PC-9 (cell line): ENCODE results near the gene THADA. TPM values are rescaled to one million over a fixed set of nuclear protein-coding genes. Genes with fewer than 3 reads are reported as not detected.

Experiments used
- BruUV-seq: library from RNA; stranded (reverse); fragments of 400-500 nt; replicated peaks from 2 replicates; lab custom pipeline; 2021; lab: Mats Ljungman, UMichigan
- CTCF ChIA-PET: fragments of 300-600 bp; sonication (Branson Sonifier 250); formaldehyde crosslinking; loops from one replicate; lab custom pipeline; 2022; ENCODE audit warnings: antibody characterized with exemption; lab: Charles Lee
- POLR2A ChIA-PET: fragments of 300-600 bp; sonication (Branson Sonifier 250); formaldehyde crosslinking; loops from one replicate; lab custom pipeline; 2022; ENCODE audit warnings: antibody characterized with exemption; ENCODE audit not compliant: unreplicated experiment; lab: Charles Lee
- DNase-seq, 2 experiments: peaks; one replicate each; pipeline versions ENCODE4 v3.0.0 to v3.0.0-alpha.2; 2015 to 2022; ENCODE audit warnings: mixed read lengths in 1 of 2
- H2AFZ ChIP-seq: fragments of 200-600 bp; sonication (generic); 2 replicates; pipeline ENCODE4 v1.8.1; 2017; ENCODE audit warnings: antibody characterized with exemption
- H3F3A ChIP-seq: fragments of 200-600 bp; sonication (generic); 2 replicates; pipeline ENCODE4 v1.8.1; 2017; ENCODE audit warnings: antibody characterized with exemption, mild to moderate bottlenecking, low read depth; ENCODE audit not compliant: insufficient read depth
- H3K27ac ChIP-seq: fragments of 200-600 bp; sonication (generic); 2 replicates; pipeline ENCODE4 v1.6.1; 2016; ENCODE audit warnings: mixed run types
- H3K27me3 ChIP-seq: fragments of 200-600 bp; sonication (generic); 2 replicates; pipeline ENCODE4 v1.6.1; 2016; ENCODE audit warnings: low read depth, mixed run types; ENCODE audit not compliant: insufficient read depth
- H3K36me3 ChIP-seq: fragments of 200-600 bp; sonication (generic); 2 replicates; pipeline ENCODE4 v1.6.1; 2016; ENCODE audit warnings: low read depth, mixed run types
- H3K4me1 ChIP-seq: fragments of 200-600 bp; sonication (generic); replicated peaks from 2 replicates; pipeline ENCODE4 v1.6.1; 2016; ENCODE audit warnings: mixed run types; ENCODE audit not compliant: insufficient read depth
- H3K4me2 ChIP-seq: fragments of 200-600 bp; sonication (generic); 2 replicates; pipeline ENCODE4 v1.6.1; 2017; ENCODE audit warnings: mixed run types
- H3K4me3 ChIP-seq: fragments of 200-600 bp; sonication (generic); 2 replicates; pipeline ENCODE4 v1.6.1; 2016; ENCODE audit warnings: mixed run types
- H3K79me2 ChIP-seq: fragments of 200-600 bp; sonication (generic); 2 replicates; pipeline ENCODE4 v1.6.1; 2017; ENCODE audit warnings: low read depth, mixed run types
- H3K9me2 ChIP-seq: fragments of 200-600 bp; sonication (generic); 2 replicates; pipeline ENCODE4 v1.8.1; 2017; ENCODE audit warnings: mild to moderate bottlenecking; ENCODE audit not compliant: insufficient read depth
- H3K9me3 ChIP-seq: fragments of 200-600 bp; sonication (generic); 2 replicates; pipeline ENCODE4 v1.8.1; 2016; ENCODE audit warnings: low read depth; ENCODE audit not compliant: insufficient read depth
- H4K20me1 ChIP-seq: fragments of 200-600 bp; sonication (generic); 2 replicates; pipeline ENCODE4 v1.8.1; 2017; ENCODE audit not compliant: insufficient read depth
- EZH2 ChIP-seq: fragments of 200-600 bp; sonication (generic); IDR thresholded peaks from 2 replicates; pipeline ENCODE4 v1.8.0; 2017; ENCODE audit warnings: antibody characterized with exemption, low read depth
- intact Hi-C: fragments of 100-400 bp; cut with micrococcal nuclease; formaldehyde crosslinking; loops from one replicate; pipeline ENCODE4 v1.10.0; 2022; ENCODE audit not compliant: unreplicated experiment
- total RNA-seq: library from RNA; stranded (reverse); gene quantifications from 2 replicates; pipeline ENCODE4 v1.2.3, GENCODE V29; 2021
- TF ChIP-seq, protein P1 (sequence below): fragments of 200-600 bp; sonication (generic); conservative IDR thresholded peaks from 2 replicates; pipeline ENCODE4 v1.6.1; 2017; ENCODE audit warnings: mixed run types, antibody characterized with exemption, mild to moderate bottlenecking, moderate library complexity

Gene THADA
- total RNA-seq, 1 experiment from 2014 or later = 28.1 TPM

DNA sequence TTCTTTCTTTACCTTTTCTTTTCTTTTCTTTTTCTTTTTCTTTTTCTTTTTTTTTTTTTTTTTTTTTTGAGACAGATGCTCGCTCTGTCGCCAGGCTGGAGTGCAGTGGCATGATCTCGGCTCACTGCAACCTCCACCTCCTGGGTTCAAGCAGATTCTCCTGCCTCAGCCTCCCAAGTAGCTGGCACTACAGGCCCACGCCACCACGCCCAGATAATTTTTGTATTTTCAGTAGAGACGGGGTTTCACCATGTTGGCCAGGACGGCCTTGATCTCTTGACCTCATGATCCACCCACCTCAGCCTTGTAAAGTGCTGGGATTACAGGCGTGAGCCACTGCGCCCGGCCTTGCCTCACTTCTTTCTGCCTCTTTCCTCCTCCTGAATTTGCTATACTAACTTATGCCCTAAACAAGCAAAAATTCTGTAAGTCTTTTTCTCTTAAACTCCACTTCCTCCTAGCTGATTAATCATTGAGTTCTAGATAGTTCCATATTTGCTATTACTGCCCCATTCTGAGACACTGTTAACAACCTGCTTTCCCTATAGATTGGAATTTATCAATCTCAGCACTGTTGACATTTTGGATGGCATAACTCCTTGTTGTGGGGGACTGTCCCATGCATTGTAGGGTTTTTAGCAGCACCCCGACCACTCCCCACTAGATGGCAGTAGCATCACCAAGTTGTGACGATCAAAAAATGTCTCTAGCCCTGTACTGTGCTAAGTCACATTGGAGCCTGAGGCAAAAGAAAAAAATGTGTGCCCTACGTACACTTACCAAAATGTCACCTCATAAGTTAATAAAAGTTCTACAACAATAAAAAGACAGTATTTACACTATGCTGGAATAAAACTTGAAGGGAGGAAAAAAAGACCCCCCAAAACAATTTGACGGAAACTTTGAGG lies 16.4 kb upstream of the THADA start:
- Histone ChIP-seq H3K9me2 (no peaks in the 10 kb centered on the region), H4K20me1 (no peaks in the 10 kb centered on the region), H3K27ac (no peak overlapping the region), H3K4me3 (no peak overlapping the region), H3K4me2 (peak overlapping the region; percentile 11; the same call in 1 of the 2 replicates), H3K27me3 (no peaks in the 10 kb centered on the region), H3F3A (no peaks in the 10 kb centered on the region), H2AFZ (no peak overlapping the region), H3K4me1 (0 out of 2 replicates have a peak, but pooled peaks cover 3% of the 10 kb centered on the region), H3K36me3 (no peaks in the 10 kb centered on the region), H3K79me2 (no peaks in the 10 kb centered on the region), H3K9me3 (no peaks in the 10 kb centered on the region)
- ChIA-PET CTCF (interaction anchor here (0.9 kb wide), 1 partner anchor 101 kb away, joined by 9 read pairs; no protein-coding TSS in a partner anchor), POLR2A (no interaction called here)
- intact Hi-C loops = loop anchor here (1.0 to 10.0 kb wide), 3 partner anchors 183 to 1343 kb away; no protein-coding TSS in a partner anchor
- BruUV-seq = no TSS peak
- TF ChIP-seq, protein P1, sequence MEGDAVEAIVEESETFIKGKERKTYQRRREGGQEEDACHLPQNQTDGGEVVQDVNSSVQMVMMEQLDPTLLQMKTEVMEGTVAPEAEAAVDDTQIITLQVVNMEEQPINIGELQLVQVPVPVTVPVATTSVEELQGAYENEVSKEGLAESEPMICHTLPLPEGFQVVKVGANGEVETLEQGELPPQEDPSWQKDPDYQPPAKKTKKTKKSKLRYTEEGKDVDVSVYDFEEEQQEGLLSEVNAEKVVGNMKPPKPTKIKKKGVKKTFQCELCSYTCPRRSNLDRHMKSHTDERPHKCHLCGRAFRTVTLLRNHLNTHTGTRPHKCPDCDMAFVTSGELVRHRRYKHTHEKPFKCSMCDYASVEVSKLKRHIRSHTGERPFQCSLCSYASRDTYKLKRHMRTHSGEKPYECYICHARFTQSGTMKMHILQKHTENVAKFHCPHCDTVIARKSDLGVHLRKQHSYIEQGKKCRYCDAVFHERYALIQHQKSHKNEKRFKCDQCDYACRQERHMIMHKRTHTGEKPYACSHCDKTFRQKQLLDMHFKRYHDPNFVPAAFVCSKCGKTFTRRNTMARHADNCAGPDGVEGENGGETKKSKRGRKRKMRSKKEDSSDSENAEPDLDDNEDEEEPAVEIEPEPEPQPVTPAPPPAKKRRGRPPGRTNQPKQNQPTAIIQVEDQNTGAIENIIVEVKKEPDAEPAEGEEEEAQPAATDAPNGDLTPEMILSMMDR = peak; percentile 96
- no peak for TF ChIP-seq EZH2
- DNase-seq = peak; percentile 77 to 79

DNA sequence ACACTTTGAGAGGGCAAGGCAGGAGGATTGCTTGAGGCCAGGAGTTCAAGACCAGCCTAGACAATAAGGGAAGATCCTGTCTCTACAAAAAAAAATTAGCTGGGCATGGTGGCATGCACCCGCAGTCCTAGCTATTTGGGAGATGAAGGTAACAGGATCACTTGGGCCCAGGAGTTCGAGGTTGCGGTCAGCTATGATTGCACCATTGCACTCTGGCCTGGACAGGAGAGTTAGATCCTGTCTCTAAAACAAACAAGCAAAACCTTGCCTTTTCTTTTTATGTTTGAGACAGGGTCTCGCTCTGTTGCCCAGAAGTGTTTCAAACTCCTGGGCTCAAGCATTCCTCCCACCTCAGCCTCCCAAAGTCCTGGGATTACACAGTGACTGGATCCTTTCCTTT lies 14.5 kb upstream of the THADA start:
- BruUV-seq = no TSS peak
- H4K20me1 ChIP-seq = no peaks in the 10 kb centered on the region
- no peak for TF ChIP-seq EZH2
- TF ChIP-seq, protein P1 = no peak
- no peaks in the 10 kb centered on the region for H3K36me3 ChIP-seq
- H3K4me1 ChIP-seq = 0 out of 2 replicates have a peak, but pooled peaks cover 3% of the 10 kb centered on the region
- no peak overlapping the region for H3K4me3 ChIP-seq
- H3K4me2 ChIP-seq = no peak overlapping the region
- no peaks in the 10 kb centered on the region for H3K79me2 ChIP-seq
- H3K27me3 ChIP-seq = no peaks in the 10 kb centered on the region
- CTCF ChIA-PET = no interaction called here
- POLR2A ChIA-PET = interaction anchor here (0.5 kb wide), 1 partner anchor 384 kb away, joined by 6 read pairs; no protein-coding TSS in a partner anchor
- no peaks in the 10 kb centered on the region for H3K9me2 ChIP-seq
- no peaks in the 10 kb centered on the region for H3F3A ChIP-seq
- no peaks in the 10 kb centered on the region for H3K9me3 ChIP-seq
- no peak for DNase-seq
- H2AFZ ChIP-seq = no peak overlapping the region
- H3K27ac ChIP-seq = no peak overlapping the region
- intact Hi-C loops = loop anchor here (10.0 kb wide), 2 partner anchors 184 to 1344 kb away; no protein-coding TSS in a partner anchor

DNA sequence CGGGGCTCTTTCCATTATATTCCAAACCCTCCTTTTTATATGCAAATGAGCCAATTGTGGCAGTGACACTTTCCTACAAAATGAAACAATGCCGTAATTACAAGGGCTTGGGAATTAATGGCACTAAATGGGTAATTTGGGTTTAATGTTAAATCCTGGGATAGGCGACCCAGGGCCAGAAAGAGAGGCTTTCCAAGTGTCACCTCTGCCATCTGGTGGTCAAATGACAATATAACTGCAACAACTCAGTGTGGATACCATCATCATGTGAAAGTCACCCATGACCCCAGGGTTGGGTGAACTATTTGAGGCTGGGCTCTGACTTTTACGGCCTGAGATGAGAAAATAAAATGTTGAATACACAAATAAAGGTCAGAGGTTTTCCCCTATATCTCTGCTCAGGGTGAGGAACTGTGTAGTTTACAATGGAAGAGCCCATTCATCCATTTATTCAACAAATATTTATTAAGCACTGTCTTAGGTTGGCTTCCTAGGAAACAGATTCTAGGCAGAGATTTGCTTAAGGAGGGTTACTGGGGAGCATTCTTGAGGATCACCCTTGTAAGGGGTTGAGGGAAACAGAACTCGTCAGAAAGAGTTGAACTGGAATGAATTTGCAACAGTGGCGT lies 13.6 kb upstream of the THADA start:
- no peaks in the 10 kb centered on the region for H3K79me2 ChIP-seq
- H3K27me3 ChIP-seq = no peaks in the 10 kb centered on the region
- intact Hi-C loops = loop anchor here (1.0 to 5.0 kb wide), 3 partner anchors 663 to 1512 kb away; no protein-coding TSS in a partner anchor
- no TSS peak for BruUV-seq
- no peak overlapping the region for H3K27ac ChIP-seq
- DNase-seq = peak; percentile 48 to 49
- no peak overlapping the region for H2AFZ ChIP-seq
- H3K36me3 ChIP-seq = no peaks in the 10 kb centered on the region
- H3K9me3 ChIP-seq = no peaks in the 10 kb centered on the region
- no peak overlapping the region for H3K4me3 ChIP-seq
- CTCF ChIA-PET = no interaction called here
- POLR2A ChIA-PET = interaction anchor here (0.6 kb wide), 1 partner anchor 1552 kb away, joined by 9 read pairs; no protein-coding TSS in a partner anchor
- 0 out of 2 replicates have a peak, but pooled peaks cover 3% of the 10 kb centered on the region for H3K4me1 ChIP-seq
- no peaks in the 10 kb centered on the region; the same call in 1 of the 2 replicates for H3F3A ChIP-seq
- no peak for TF ChIP-seq EZH2
- TF ChIP-seq, protein P1 = peak; percentile 89
- H3K4me2 ChIP-seq = no peak overlapping the region
- no peaks in the 10 kb centered on the region for H3K9me2 ChIP-seq
- no peaks in the 10 kb centered on the region for H4K20me1 ChIP-seq
